A673 (cell line): ENCODE measurements around the gene EEF1G.

Source experiments
- EZH2 ChIP-seq: fragments of 200-600 bp; sonication (generic); IDR thresholded peaks from 2 replicates; pipeline ENCODE4 v1.6.1; 2017; ENCODE audit warnings: borderline replicate concordance, low read depth, mild to moderate bottlenecking, mixed read lengths, antibody characterized with exemption, low read length; ENCODE audit not compliant: poor library complexity, severe bottlenecking
- TF ChIP-seq, protein P1 (sequence below): fragments of 300-800, 200-600 bp; sonication (generic); conservative IDR thresholded peaks from 2 replicates; pipeline ENCODE4 v1.5.1; 2017; ENCODE audit warnings: low read depth, mild to moderate bottlenecking, antibody characterized with exemption, low read length, moderate library complexity, mixed read lengths

DNA sequence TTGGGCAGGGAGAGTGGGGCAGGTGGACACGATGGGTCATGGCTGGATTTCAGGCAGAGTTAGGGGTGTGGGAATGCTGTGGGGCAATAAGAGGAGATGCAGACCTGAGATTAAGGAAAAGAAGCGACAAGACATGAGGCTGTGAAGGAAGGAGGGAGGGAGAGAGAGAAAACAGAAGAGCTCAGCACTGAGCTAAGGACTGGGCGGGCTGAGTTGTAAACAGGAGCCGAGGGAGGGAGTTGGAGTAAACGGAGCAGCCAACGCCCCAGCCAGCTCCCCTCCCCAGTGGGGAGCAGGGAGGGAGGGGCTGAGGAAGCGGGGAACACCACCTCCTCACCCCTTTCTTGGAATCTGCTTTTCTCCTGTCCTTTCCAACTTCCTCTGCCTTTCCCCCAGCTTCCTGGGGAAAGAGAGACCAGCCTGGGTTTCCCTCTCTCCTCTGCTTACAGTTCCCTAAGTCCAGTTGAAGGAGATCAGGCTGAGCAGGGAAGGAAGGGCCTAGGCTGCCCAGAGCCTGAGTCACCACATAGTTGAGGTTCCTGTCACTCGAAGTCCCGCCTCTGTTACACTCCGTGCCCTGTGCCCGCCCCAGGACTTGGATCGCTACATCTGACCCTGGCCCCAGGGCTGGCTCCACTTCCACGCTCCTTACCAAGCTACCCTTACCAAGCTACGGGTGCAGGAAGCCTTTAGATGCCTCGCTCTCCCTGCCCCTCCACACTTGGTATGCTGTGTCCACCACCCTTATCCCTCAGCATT is 20.4 kb downstream of the EEF1G start:
- TF ChIP-seq, protein P1, sequence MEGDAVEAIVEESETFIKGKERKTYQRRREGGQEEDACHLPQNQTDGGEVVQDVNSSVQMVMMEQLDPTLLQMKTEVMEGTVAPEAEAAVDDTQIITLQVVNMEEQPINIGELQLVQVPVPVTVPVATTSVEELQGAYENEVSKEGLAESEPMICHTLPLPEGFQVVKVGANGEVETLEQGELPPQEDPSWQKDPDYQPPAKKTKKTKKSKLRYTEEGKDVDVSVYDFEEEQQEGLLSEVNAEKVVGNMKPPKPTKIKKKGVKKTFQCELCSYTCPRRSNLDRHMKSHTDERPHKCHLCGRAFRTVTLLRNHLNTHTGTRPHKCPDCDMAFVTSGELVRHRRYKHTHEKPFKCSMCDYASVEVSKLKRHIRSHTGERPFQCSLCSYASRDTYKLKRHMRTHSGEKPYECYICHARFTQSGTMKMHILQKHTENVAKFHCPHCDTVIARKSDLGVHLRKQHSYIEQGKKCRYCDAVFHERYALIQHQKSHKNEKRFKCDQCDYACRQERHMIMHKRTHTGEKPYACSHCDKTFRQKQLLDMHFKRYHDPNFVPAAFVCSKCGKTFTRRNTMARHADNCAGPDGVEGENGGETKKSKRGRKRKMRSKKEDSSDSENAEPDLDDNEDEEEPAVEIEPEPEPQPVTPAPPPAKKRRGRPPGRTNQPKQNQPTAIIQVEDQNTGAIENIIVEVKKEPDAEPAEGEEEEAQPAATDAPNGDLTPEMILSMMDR = no peak
- TF ChIP-seq EZH2 = no peak
